Astrocyte (in vitro differentiated cells and primary cell): Measurements from ENCODE around the gene ICOSLG.
"Not testable (repeated sequence)": the region's sequence is repeated elsewhere in the genome, so short reads cannot be mapped to it uniquely, and the experiment has no call there.

Experiments
- EZH2 ChIP-seq: IDR thresholded peaks from 2 replicates; pipeline ENCODE4 v1.6.1; 2012; ENCODE audit warnings: mild to moderate bottlenecking, low read length, inconsistent platforms; ENCODE audit not compliant: insufficient read depth
- TF ChIP-seq, protein P1 (sequence below): IDR thresholded peaks from 2 replicates; pipeline ENCODE4 v1.5.1; 2011; ENCODE audit warnings: low read depth, mild to moderate bottlenecking, inconsistent platforms, low read length, moderate library complexity; ENCODE audit not compliant: insufficient read depth

DNA sequence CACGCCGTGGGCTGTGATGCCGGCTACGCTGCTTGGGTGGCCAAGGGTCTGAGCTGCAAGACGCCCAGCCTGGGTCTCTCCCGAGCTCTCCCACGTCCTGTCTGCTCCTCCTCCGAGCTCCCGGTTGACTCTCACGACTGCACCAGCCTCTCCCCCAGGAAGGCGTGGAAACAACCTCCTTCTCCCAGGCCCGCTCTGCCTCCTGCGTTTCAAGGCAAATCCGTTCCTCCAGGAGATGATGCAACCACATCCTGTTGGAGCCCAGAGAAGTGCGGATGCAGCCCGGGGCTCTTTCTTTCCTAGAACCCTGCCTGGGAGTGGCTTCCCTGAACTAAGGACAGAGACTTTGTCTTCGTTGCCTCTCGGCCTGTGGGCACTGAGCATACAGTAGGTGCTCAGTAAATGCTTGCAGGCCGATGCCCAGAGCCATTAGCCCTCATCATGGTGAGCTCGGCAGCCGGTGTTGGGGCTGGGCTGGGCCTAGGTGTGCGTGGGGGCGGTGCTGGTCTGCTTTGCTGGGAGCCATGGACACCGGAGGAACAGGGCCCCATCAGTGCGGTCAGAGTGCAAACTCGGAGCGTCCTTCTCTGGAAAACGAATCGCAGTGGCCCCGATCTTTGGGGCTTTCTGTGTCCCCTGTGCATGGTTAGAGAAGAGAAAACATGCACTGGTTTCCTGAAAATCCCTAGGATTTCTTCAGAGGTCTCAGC is 38.0 kb downstream of the ICOSLG start:
- TF ChIP-seq, protein P1, sequence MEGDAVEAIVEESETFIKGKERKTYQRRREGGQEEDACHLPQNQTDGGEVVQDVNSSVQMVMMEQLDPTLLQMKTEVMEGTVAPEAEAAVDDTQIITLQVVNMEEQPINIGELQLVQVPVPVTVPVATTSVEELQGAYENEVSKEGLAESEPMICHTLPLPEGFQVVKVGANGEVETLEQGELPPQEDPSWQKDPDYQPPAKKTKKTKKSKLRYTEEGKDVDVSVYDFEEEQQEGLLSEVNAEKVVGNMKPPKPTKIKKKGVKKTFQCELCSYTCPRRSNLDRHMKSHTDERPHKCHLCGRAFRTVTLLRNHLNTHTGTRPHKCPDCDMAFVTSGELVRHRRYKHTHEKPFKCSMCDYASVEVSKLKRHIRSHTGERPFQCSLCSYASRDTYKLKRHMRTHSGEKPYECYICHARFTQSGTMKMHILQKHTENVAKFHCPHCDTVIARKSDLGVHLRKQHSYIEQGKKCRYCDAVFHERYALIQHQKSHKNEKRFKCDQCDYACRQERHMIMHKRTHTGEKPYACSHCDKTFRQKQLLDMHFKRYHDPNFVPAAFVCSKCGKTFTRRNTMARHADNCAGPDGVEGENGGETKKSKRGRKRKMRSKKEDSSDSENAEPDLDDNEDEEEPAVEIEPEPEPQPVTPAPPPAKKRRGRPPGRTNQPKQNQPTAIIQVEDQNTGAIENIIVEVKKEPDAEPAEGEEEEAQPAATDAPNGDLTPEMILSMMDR: not testable (repeated sequence)
- not testable (repeated sequence) for TF ChIP-seq EZH2
